B cell (primary cell): ENCODE measurements around the gene KAT2A. TPM values are rescaled to one million over a fixed set of nuclear protein-coding genes. Genes with fewer than 3 reads are reported as not detected.

Experiments
- ATAC-seq: fragments of 200-7000 bp; cut with Tn5 transposase; one replicate; pipeline ENCODE4 v1.10.0; 2021; ENCODE audit warnings: low read depth, mild to moderate bottlenecking, moderate number of reproducible peaks, moderate library complexity
- CTCF ChIA-PET: fragments of 350-600 bp; sonication (Branson Sonifier 250); formaldehyde crosslinking; loops from one replicate; lab custom pipeline; 2021; ENCODE audit warnings: antibody characterized with exemption, inconsistent platforms; lab: Charles Lee
- POLR2A ChIA-PET: fragments of 350-600 bp; sonication (Branson Sonifier 250); formaldehyde crosslinking; loops from one replicate; lab custom pipeline; 2021; ENCODE audit warnings: antibody characterized with exemption; lab: Charles Lee
- DNase-seq: peaks from one replicate; pipeline ENCODE4 v3.0.0; 2013
- H2AFZ ChIP-seq: 2 replicates; pipeline ENCODE4 v1.6.1; 2012; ENCODE audit warnings: mild to moderate bottlenecking, low read depth, low read length; ENCODE audit not compliant: insufficient read depth, poor library complexity, severe bottlenecking
- H3K27ac ChIP-seq, 2 donors: 1 replicate in 1 of 2; 2 replicates in 1 of 2; pipeline ENCODE4 v1.5.1; 2012 to 2013; ENCODE audit warnings: low read length in 2 of 2, mild to moderate bottlenecking in 2 of 2, moderate library complexity in 1 of 2
- H3K27me3 ChIP-seq, 4 experiments: fragments of 200-600 bp in 1 of 4; sonication (generic) in 1 of 4; replicated peaks in 1 of 4; 1 replicate in 2 of 4; 2 replicates in 2 of 4; pipeline versions ENCODE4 v1.6.1 to v1.7.0; 2013 to 2016; ENCODE audit warnings: low read length in 3 of 4, mild to moderate bottlenecking in 2 of 4, mixed read lengths in 1 of 4, moderate library complexity in 1 of 4; ENCODE audit not compliant: insufficient read depth in 4 of 4, control insufficient read depth in 3 of 4; ENCODE audit errors: control extremely low read depth in 1 of 4
- H3K36me3 ChIP-seq, 2 experiments: replicated peaks in 1 of 2; 1 replicate in 1 of 2; 2 replicates in 1 of 2; pipeline versions ENCODE4 v1.6.1 to v1.7.1; 2013; ENCODE audit warnings: low read length in 1 of 2; ENCODE audit not compliant: insufficient read depth in 2 of 2, control insufficient read depth in 1 of 2; ENCODE audit errors: control extremely low read depth in 1 of 2, extremely low read depth in 1 of 2
- H3K4me1 ChIP-seq, 2 donors: fragments of 200-600 bp in 1 of 2; sonication (generic) in 1 of 2; 1 replicate in 1 of 2; 2 replicates in 1 of 2; pipeline versions ENCODE4 v1.5.1 to v1.6.1; 2013 to 2017; ENCODE audit warnings: low read length in 2 of 2; ENCODE audit not compliant: control insufficient read depth in 2 of 2, insufficient read depth in 2 of 2
- H3K4me2 ChIP-seq: replicated peaks from 2 replicates; pipeline ENCODE3; 2012; ENCODE audit warnings: mild to moderate bottlenecking, low read depth, low read length; ENCODE audit not compliant: poor library complexity, severe bottlenecking
- H3K4me3 ChIP-seq, 5 experiments: fragments of 200-600 bp in 1 of 5; sonication (generic) in 1 of 5; 1 replicate in 3 of 5; 2 replicates in 2 of 5; pipeline versions ENCODE4 v1.5.1 to v1.7.0; 2011 to 2016; ENCODE audit warnings: low read length in 4 of 5, mild to moderate bottlenecking in 4 of 5, low read depth in 2 of 5, control low read depth in 1 of 5, moderate library complexity in 1 of 5; ENCODE audit not compliant: insufficient read depth in 1 of 5; ENCODE audit errors: control extremely low read depth in 1 of 5, extremely low read depth in 1 of 5
- H3K79me2 ChIP-seq: fragments of 200-600 bp; sonication (generic); one replicate; pipeline ENCODE4 v1.6.0; 2016; ENCODE audit warnings: low read length; ENCODE audit not compliant: control insufficient read depth, insufficient read depth
- H3K9ac ChIP-seq: fragments of 200-600 bp; sonication (generic); 2 replicates; pipeline ENCODE4 v1.6.1; 2017; ENCODE audit warnings: mild to moderate bottlenecking, low read length, moderate library complexity
- H3K9me3 ChIP-seq, 3 donors: one replicate each; pipeline versions ENCODE4 v1.6.1 to v1.7.1; 2013; ENCODE audit warnings: low read length in 2 of 3; ENCODE audit not compliant: control insufficient read depth in 2 of 3, insufficient read depth in 1 of 3; ENCODE audit errors: control extremely low read depth in 1 of 3
- H4K20me1 ChIP-seq: 2 replicates; pipeline ENCODE4 v1.6.0; 2012; ENCODE audit warnings: mild to moderate bottlenecking, low read length; ENCODE audit not compliant: insufficient read depth, control insufficient read depth, poor library complexity, severe bottlenecking
- H3K27ac Mint-ChIP-seq: one replicate; pipeline ENCODE4 v1.8.0; 2021; ENCODE audit warnings: mixed read lengths
- H3K27me3 Mint-ChIP-seq: one replicate; pipeline ENCODE4 v1.8.0; 2021; ENCODE audit warnings: mixed read lengths
- H3K4me1 Mint-ChIP-seq: one replicate; pipeline ENCODE4 v1.8.0; 2021; ENCODE audit warnings: mixed read lengths
- H3K4me3 Mint-ChIP-seq: one replicate; pipeline ENCODE4 v1.8.0; 2021; ENCODE audit warnings: mixed read lengths
- H3K9me3 Mint-ChIP-seq: one replicate; pipeline ENCODE4 v1.8.0; 2022; ENCODE audit warnings: mixed read lengths; ENCODE audit not compliant: insufficient read depth
- EZH2 ChIP-seq: IDR thresholded peaks from 2 replicates; pipeline ENCODE4 v1.6.1; 2012; ENCODE audit warnings: borderline replicate concordance, low read depth, mild to moderate bottlenecking, moderate library complexity, low read length; ENCODE audit not compliant: insufficient read depth, poor library complexity, severe bottlenecking
- WGBS: methylation state at CpG from one replicate; pipeline ENCODE4 v1.1.5; 2013; ENCODE audit warnings: missing lambda C conversion rate; ENCODE audit not compliant: insufficient coverage; 5-methylcytosine and 5-hydroxymethylcytosine counted together
- intact Hi-C: fragments of 100-400 bp; cut with micrococcal nuclease; formaldehyde crosslinking; loops from one replicate; pipeline ENCODE4 v1.10.0; 2022
- polyA plus RNA-seq: library from polyadenylated mRNA; depleted of rRNA; stranded (reverse); fragments of >200 nt; gene quantifications from 2 replicates; pipeline ENCODE4 v1.2.3, GENCODE V29; 2012
- total RNA-seq, 2 donors: library from RNA; stranded (reverse); fragments of 120-200 nt in 1 of 2; gene quantifications; 1 replicate in 1 of 2; 2 replicates in 1 of 2; pipeline versions ENCODE4 v1.2.3 to v1.2.4, GENCODE V29; 2013 to 2022
- TF ChIP-seq, protein P1 (sequence below): fragments of 200-600 bp; IDR thresholded peaks from one replicate; pipeline ENCODE4 v1.8.0; 2022; ENCODE audit warnings: antibody characterized with exemption, mild to moderate bottlenecking

Gene KAT2A
- total and polyA plus RNA-seq, 2 donors (not counting 1 experiment from before 2014, with no cell fraction given): 66.3 to 155 TPM

DNA sequence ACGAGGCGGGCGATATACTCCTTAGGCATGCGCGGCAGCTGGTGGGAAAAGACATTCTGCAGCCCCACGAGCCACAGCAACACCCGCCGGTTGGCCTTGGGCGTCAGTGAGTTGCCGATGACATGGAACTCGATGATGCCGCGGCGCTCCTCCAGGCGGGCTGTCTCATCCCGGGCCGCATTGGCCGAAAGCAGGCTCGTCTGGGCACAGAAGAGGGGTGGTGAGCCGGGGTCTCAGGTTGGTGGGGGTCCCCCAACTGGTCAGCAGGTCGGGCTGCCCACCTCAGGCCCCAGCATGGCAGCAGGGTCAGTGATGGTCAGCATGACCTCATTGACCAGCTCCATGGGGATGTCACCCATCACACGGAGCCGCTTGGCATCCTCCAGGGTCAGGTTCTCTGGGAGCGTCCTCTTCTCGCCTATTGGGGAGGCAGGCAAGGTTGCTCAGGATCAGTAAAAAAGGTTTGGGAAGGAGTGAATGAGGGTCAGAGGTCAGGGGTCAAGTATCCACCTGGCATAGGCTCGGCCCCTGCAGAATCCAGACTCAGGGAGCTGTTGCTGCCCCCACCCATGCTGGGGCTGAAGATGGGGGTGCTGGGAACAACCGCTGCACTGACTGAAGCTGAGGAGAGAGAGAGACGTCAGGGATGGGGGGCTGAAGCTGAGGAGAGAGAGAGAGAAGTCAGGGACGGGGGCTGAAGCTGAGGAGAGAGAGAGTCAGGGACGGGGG is 3.6 kb downstream of the KAT2A start:
- Histone ChIP-seq H3K9me3 (no peaks in the 10 kb centered on the region), H3K4me2 (no peak overlapping the region), H2AFZ (no peak overlapping the region), H3K4me3 (no peak overlapping the region), H3K9ac (no peak overlapping the region), H3K36me3 (peaks cover 0 to 30% of the 10 kb centered on the region in 2 experiments), H4K20me1 (no peaks in the 10 kb centered on the region), H3K79me2 (peaks cover 8% of the 10 kb centered on the region), H3K27me3 (no peaks in the 10 kb centered on the region), H3K27ac (no peak overlapping the region), H3K4me1 (peaks cover 33 to 52% of the 10 kb centered on the region in 2 donors)
- Mint-ChIP-seq H3K27me3 (no peaks in the 10 kb centered on the region), H3K4me3 (no peak overlapping the region), H3K4me1 (peaks cover 49% of the 10 kb centered on the region), H3K27ac (no peak overlapping the region), H3K9me3 (no peaks in the 10 kb centered on the region)
- intact Hi-C loops: loop anchor here (10.0 kb wide), 1 partner anchor 267 kb away; the partner anchor contains the start of gene STAT3
- ATAC-seq (no peak), DNase-seq (no peak)
- 97% methylated on average over 30 of the region's 30 CpGs for WGBS
- ChIA-PET POLR2A (interaction anchor here (2.4 kb wide), 1 partner anchor 92 kb away, joined by 11 read pairs; no protein-coding TSS in a partner anchor), CTCF (interaction anchor here (0.9 to 7.0 kb wide), 16 partner anchors 10 to 155 kb away, joined by 3 to 104 read pairs (median 5); partner anchors contain the start of genes CNP, DNAJC7, GHDC and KCNH4)
- TF ChIP-seq EZH2: no peak
- TF ChIP-seq, protein P1, sequence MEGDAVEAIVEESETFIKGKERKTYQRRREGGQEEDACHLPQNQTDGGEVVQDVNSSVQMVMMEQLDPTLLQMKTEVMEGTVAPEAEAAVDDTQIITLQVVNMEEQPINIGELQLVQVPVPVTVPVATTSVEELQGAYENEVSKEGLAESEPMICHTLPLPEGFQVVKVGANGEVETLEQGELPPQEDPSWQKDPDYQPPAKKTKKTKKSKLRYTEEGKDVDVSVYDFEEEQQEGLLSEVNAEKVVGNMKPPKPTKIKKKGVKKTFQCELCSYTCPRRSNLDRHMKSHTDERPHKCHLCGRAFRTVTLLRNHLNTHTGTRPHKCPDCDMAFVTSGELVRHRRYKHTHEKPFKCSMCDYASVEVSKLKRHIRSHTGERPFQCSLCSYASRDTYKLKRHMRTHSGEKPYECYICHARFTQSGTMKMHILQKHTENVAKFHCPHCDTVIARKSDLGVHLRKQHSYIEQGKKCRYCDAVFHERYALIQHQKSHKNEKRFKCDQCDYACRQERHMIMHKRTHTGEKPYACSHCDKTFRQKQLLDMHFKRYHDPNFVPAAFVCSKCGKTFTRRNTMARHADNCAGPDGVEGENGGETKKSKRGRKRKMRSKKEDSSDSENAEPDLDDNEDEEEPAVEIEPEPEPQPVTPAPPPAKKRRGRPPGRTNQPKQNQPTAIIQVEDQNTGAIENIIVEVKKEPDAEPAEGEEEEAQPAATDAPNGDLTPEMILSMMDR: no peak
